Right forelimb (tissue), 1 donor: Measurements from ENCODE around the gene BAZ1B.
"Not testable (repeated sequence)": the region's sequence is repeated elsewhere in the genome, so short reads cannot be mapped to it uniquely, and the experiment has no call there.

Experiments
- DNase-seq: peaks from one replicate; pipeline ENCODE4 v3.0.0-alpha.2; 2018

The BAZ1B gene

GRCh38 chr7:73423519-73424488, 98.3 kb downstream of the BAZ1B start:
- DNase-seq = peak; percentile 77

DNA sequence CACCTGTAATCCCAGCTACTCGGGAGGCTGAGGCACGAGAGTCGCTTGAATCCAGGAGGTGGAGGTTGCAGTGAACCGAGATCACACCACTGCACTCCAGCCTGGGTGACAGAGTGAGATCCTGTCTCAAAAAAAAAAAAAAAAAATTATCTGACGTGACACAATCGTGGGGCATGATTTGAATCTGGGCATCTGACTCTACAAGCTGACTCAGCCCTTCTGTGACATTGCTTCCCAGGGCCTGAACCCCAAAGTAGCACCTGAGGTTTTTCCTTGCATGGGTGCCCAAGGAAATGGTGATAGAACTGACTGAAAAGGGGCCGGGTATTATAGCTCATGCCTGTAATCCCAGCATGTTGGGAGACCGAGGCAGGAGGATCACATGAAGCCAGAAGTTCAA, 101.5 kb downstream of the BAZ1B start:
- not testable (repeated sequence) for DNase-seq

- not testable (repeated sequence) for DNase-seq
Measured at GRCh38 chr7:73420016-73420415, 102.1 kb downstream of the BAZ1B start.

- DNase-seq = no peak
Measured at GRCh38 chr7:73418113-73418703, 103.9 kb downstream of the BAZ1B start.

- peak; percentile 84 for DNase-seq
Measured at GRCh38 chr7:73410541-73411131, 111.5 kb downstream of the BAZ1B start.

DNA sequence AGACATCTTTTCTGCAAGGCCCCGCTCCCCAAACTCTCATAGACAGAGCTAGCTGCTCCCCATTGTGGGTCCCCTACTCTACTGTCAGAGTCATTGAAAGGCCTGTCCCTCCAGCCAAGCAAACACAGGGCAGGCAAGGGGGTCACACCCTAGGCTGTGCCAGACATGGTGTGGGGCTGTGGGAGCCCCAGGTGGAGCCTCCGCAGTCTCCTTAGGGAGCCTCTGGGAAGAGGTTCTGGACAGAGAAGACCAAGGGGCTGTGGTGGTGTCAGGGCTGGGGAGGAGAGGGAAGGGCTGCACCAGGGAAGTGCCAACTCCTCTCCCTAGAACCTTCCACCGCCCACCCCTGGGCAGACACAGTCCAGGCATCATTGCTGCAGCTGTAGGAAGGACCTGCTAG, 117.2 kb downstream of the BAZ1B start:
- DNase-seq = not testable (repeated sequence)

DNA sequence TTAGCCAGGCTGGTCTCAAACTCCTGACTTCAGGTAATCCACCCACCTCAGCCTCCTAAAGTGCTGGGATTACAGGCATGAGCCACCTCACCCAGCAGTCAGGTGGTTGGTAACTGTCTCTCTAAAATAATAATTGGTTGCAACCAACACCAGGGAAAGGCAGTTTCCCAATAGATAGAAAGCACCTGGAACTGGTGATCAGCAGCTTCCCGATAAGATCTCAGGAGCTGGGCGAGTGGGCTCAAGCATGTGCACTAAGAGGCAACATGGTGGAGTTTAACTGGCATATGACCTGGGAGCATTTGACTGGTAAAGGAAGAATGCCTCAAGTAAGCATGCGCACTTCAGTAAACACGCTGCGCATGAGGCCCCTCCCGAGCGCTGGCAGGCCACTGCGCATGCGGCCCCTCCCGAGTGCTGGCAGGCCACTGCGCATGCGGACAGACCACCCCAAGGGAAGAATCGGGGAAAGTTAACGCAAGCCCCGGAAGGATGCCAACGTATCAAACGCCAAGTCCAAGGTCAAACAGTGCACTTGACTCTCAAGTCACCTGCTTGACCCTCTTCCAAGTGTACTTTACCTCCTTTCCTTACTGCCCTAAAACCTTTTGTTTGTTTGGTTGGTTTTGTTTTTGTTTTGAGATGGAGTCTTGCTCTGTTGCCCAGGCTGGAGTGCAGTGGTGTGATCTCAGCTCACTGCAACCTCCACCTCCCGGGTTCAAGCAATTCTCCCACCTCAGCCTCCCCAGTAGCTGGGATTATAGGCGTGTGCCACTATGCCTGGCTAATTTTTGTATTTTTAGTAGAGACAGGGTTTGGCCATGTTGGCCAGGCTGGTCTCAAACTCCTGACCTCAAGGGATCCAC, 122.7 kb downstream of the BAZ1B start:
- DNase-seq = peak; percentile 89

DNA sequence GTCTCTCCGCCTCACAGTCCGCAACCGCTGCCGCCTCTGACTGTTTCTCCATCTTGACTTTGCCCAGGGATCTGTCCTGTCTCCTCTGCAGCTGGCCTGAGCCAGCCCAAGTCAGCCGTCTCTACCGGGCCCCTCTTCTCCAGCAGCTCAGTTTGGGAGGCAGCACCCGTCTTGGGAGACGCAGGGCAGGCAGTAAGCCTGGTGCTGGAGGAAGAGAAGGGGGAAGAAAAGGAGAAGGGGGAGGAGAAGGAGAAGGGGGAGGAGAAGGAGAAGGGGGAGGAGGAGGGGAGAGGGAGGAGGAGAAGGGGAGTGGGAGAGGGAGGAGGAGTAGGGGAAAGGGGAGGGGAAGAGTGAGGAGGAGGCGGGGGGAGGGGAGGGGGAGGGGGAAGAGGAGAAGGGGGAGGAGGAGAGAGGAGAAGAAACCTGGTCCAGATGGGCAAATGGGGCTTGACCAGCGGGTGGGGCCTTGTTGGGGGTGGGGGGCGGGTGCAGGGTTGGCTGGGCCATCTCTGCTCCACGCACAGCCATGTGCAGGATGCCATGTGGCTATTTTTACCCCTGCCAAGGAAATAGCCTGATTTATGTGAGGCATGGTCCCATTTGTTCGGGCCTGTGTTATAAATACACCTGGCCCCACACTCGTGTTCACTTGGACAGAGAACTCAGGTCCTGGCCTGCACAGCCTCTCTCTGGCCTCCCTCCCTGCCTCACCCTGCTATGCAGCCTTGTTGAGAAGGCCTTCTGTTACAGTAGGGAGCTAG, 124.4 kb downstream of the BAZ1B start:
- peak; percentile 74 for DNase-seq

DNA sequence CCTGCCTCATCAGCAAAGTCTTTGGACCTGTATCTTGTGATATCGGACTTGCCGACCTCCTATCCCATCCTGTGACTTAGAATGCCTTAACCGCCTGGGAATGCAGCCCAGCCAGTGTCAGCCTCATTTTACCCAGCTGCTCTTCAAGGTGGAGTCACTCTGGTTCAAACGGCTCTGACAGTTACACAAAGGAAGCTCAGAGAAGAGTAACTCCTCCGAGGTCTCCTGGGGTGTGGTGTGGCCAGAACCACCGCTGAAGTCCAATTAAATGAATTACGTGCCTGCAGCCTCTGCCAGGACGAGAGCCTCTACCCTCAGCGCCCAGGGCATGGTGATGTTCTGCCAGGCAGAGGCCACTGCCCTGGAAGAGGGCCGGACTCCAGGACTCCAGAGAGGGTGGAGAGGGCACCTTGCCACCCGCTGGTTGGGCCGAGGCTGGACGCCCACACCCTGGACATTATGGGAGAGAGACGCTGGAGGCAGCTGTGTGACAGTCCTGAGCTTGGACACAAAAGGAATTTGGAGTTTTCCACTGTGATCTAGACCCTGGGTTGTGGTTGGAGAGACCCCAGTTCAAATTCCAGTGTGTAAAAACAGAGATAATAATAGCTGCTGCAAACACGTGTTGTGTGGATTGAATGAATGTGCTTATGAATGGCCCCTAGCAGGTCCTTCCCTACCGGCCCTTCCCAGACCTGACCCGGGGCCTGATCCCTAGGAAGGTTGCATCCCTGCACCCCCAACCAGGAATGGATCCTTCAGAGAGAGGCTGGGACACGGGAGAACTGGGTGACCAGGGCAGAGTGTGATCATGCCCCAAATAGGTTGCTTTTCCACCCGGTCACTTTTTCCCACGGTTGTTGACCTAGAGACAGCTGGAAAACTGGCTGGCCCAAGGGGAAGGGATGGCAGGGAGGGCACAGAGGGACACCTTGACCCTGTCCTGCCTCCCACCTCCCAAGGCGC, 126.3 kb downstream of the BAZ1B start:
- no peak for DNase-seq

GRCh38 chr7:73394422-73394821, 127.7 kb downstream of the BAZ1B start:
- DNase-seq = no peak

DNA sequence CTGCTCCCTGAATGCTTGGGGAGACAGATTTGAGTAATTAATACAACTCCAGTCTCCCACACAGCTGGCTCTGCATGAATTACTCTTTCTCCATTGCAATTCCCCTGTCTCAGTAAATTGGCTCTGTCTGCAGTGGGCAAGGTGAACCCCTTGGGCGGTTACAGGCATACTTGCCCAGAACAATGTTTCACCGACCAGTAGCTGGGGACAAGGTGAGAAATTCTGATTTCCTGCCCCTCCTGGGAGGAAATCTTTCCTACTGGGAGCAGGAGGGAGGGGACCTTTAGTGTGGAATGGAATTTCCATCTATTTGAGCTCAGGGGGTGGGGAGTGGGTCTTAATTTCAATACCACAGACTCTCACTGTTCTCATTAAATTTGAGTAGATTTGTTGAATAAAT, 130.7 kb downstream of the BAZ1B start:
- DNase-seq = no peak
